ENCODE data around the gene NDUFAF3.

DNA sequence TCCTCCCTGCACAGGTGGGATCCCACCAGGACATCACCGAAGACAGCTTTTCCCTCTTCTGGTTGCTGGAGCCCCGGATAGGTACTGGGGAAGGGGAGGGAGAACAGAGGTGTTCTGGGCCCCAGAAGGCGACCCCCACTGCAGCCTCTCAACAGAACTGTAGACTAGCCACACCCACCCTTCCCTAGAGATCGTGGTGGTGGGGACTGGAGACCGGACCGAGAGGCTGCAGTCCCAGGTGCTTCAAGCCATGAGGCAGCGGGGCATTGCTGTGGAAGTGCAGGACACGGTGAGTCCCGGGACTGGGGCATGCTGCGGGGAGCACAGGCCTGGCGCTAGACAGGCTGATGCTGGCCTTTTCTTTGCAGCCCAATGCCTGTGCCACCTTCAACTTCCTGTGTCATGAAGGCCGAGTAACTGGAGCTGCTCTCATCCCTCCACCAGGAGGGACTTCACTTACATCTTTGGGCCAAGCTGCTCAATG, 809 bp downstream of the NDUFAF3 start:
- no peak for TF ChIP-seq POLR2A (IDR thresholded peaks at IDR 0.05)
- TF ChIP-seq, protein P1, sequence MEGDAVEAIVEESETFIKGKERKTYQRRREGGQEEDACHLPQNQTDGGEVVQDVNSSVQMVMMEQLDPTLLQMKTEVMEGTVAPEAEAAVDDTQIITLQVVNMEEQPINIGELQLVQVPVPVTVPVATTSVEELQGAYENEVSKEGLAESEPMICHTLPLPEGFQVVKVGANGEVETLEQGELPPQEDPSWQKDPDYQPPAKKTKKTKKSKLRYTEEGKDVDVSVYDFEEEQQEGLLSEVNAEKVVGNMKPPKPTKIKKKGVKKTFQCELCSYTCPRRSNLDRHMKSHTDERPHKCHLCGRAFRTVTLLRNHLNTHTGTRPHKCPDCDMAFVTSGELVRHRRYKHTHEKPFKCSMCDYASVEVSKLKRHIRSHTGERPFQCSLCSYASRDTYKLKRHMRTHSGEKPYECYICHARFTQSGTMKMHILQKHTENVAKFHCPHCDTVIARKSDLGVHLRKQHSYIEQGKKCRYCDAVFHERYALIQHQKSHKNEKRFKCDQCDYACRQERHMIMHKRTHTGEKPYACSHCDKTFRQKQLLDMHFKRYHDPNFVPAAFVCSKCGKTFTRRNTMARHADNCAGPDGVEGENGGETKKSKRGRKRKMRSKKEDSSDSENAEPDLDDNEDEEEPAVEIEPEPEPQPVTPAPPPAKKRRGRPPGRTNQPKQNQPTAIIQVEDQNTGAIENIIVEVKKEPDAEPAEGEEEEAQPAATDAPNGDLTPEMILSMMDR (IDR thresholded peaks at IDR 0.05) = no peak
- no peak for TF ChIP-seq EP300 (IDR thresholded peaks at IDR 0.05)
